Spleen (tissue), 7 donors: ENCODE results near the gene PAFAH2.

Experiments used
- POLR2A ChIP-seq, 3 donors: fragments of 450-650 bp; IDR thresholded peaks; one replicate each; pipeline ENCODE4 v1.5.1; 2017; ENCODE audit warnings: antibody characterized with exemption in 3 of 3, mild to moderate bottlenecking in 1 of 3
- POLR2AphosphoS5 ChIP-seq, 3 donors: sonication (generic); formaldehyde crosslinking; IDR thresholded peaks; one replicate each; pipeline ENCODE4 v1.5.1; 2017; ENCODE audit warnings: antibody characterized with exemption in 3 of 3
- TF ChIP-seq, protein P1 (sequence below), 11 experiments: fragments of 200-600 bp in 7 of 11; fragments of 450-650 bp in 4 of 11; sonication (generic) in 4 of 11; IDR thresholded peaks in 8 of 11; conservative IDR thresholded peaks in 3 of 11; 1 replicate in 7 of 11; 2 replicates in 4 of 11; pipeline versions ENCODE4 v1.4.0 to v1.8.0; 2016 to 2021; ENCODE audit warnings: antibody characterized with exemption in 11 of 11, inconsistent platforms in 4 of 11, mild to moderate bottlenecking in 1 of 11
- donor health status: DM: no; HTN: no; CAD: no; lungs with moderate emphysema.
- donor health status: DM: no; HTN: no; CAD: no.
- donor health status: DM: no; HTN: no; CAD: no.

DNA sequence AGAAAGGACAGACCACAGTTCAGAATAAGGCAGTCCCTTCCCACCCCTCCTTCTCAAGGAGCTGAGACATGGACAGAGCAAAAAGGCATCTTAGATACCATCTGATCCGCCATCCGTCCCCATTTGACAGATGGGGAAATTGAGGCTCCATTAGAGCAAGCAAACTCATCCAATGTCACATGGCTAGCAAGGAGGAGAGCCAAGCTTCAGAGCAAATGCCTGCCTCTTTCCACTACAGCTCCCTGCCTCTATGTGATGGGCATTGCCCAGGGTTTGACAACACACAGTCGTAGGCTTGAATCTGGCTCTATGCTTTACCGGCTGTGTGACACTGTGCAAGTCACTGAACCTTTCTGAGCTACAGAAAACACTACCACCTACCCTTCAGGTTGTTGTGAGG lies 44.1 kb upstream of the PAFAH2 start:
- TF ChIP-seq, protein P1, sequence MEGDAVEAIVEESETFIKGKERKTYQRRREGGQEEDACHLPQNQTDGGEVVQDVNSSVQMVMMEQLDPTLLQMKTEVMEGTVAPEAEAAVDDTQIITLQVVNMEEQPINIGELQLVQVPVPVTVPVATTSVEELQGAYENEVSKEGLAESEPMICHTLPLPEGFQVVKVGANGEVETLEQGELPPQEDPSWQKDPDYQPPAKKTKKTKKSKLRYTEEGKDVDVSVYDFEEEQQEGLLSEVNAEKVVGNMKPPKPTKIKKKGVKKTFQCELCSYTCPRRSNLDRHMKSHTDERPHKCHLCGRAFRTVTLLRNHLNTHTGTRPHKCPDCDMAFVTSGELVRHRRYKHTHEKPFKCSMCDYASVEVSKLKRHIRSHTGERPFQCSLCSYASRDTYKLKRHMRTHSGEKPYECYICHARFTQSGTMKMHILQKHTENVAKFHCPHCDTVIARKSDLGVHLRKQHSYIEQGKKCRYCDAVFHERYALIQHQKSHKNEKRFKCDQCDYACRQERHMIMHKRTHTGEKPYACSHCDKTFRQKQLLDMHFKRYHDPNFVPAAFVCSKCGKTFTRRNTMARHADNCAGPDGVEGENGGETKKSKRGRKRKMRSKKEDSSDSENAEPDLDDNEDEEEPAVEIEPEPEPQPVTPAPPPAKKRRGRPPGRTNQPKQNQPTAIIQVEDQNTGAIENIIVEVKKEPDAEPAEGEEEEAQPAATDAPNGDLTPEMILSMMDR (IDR thresholded peaks at IDR 0.05 in 8 of 11, conservative IDR thresholded peaks at IDR 0.05 in 3 of 11): no peak
- TF ChIP-seq POLR2A (IDR thresholded peaks at IDR 0.05) (no peak), POLR2AphosphoS5 (IDR thresholded peaks at IDR 0.05) (no peak)
